HL-60 (cell line): Measurements from ENCODE around the gene NEGR1.

Experiments used
- GABPA ChIP-seq: IDR thresholded peaks from 2 replicates; pipeline ENCODE4 v1.6.1; 2012; ENCODE audit warnings: low read depth
- POLR2AphosphoS5 ChIP-seq: IDR thresholded peaks from 2 replicates; pipeline ENCODE4 v1.6.1; 2012; ENCODE audit warnings: low read depth
- TF ChIP-seq, protein P1 (sequence below): IDR thresholded peaks from one replicate; pipeline ENCODE4 v1.5.1; 2011; ENCODE audit warnings: low read length, control low read depth, inconsistent platforms; ENCODE audit not compliant: insufficient read depth
- TF ChIP-seq, protein P2 (sequence below): IDR thresholded peaks from 2 replicates; pipeline ENCODE4 v1.6.1; 2012; ENCODE audit warnings: low read depth; ENCODE audit not compliant: insufficient replicate concordance

DNA sequence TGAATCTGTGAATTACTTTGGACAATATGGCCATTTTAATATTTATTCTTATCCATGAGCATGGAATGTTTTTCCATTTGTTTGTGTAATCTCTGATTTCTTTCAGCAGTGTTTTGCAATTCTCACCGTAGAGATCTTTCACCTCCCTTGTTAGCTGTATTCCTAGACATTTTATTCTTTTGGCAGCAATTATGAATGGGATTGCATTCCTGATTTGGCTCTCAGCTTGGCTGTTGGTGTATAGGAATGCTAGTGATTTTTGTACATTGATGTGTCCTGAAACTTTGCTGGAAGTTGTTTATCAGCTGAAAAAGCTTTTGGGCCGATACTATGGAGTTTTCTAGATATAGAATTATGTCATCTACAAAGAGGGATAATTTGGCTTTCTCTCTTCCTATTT, 44.2 kb upstream of the NEGR1 start:
- TF ChIP-seq, protein P1, sequence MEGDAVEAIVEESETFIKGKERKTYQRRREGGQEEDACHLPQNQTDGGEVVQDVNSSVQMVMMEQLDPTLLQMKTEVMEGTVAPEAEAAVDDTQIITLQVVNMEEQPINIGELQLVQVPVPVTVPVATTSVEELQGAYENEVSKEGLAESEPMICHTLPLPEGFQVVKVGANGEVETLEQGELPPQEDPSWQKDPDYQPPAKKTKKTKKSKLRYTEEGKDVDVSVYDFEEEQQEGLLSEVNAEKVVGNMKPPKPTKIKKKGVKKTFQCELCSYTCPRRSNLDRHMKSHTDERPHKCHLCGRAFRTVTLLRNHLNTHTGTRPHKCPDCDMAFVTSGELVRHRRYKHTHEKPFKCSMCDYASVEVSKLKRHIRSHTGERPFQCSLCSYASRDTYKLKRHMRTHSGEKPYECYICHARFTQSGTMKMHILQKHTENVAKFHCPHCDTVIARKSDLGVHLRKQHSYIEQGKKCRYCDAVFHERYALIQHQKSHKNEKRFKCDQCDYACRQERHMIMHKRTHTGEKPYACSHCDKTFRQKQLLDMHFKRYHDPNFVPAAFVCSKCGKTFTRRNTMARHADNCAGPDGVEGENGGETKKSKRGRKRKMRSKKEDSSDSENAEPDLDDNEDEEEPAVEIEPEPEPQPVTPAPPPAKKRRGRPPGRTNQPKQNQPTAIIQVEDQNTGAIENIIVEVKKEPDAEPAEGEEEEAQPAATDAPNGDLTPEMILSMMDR: no peak
- TF ChIP-seq POLR2AphosphoS5 (no peak), GABPA (no peak)
- TF ChIP-seq, protein P2, sequence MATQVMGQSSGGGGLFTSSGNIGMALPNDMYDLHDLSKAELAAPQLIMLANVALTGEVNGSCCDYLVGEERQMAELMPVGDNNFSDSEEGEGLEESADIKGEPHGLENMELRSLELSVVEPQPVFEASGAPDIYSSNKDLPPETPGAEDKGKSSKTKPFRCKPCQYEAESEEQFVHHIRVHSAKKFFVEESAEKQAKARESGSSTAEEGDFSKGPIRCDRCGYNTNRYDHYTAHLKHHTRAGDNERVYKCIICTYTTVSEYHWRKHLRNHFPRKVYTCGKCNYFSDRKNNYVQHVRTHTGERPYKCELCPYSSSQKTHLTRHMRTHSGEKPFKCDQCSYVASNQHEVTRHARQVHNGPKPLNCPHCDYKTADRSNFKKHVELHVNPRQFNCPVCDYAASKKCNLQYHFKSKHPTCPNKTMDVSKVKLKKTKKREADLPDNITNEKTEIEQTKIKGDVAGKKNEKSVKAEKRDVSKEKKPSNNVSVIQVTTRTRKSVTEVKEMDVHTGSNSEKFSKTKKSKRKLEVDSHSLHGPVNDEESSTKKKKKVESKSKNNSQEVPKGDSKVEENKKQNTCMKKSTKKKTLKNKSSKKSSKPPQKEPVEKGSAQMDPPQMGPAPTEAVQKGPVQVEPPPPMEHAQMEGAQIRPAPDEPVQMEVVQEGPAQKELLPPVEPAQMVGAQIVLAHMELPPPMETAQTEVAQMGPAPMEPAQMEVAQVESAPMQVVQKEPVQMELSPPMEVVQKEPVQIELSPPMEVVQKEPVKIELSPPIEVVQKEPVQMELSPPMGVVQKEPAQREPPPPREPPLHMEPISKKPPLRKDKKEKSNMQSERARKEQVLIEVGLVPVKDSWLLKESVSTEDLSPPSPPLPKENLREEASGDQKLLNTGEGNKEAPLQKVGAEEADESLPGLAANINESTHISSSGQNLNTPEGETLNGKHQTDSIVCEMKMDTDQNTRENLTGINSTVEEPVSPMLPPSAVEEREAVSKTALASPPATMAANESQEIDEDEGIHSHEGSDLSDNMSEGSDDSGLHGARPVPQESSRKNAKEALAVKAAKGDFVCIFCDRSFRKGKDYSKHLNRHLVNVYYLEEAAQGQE: no peak
